H9 (cell line): ENCODE measurements around the gene RPL29. TPM values are rescaled to one million over a fixed set of nuclear protein-coding genes. Genes with fewer than 3 reads are reported as not detected.

Experiments
- DNase-seq: peaks from one replicate; pipeline ENCODE4 v3.0.0-alpha.2; 2017
- H2AFZ ChIP-seq: one replicate; pipeline ENCODE4 v1.6.1; 2013; ENCODE audit warnings: mild to moderate bottlenecking, low read length, control low read depth, moderate library complexity
- H2AK5ac ChIP-seq: 2 replicates; pipeline ENCODE4 v1.6.1; 2013; ENCODE audit warnings: low read length, control low read depth, mixed read lengths; ENCODE audit not compliant: insufficient read length
- H2BK120ac ChIP-seq: one replicate; pipeline ENCODE4 v1.6.1; 2013; ENCODE audit warnings: low read depth, mild to moderate bottlenecking, low read length, control low read depth, inconsistent platforms; ENCODE audit not compliant: poor library complexity, severe bottlenecking
- H2BK12ac ChIP-seq: 2 replicates; pipeline ENCODE4 v1.6.1; 2013; ENCODE audit warnings: low read length, control low read depth, mixed read lengths, low read depth; ENCODE audit not compliant: insufficient read length
- H2BK15ac ChIP-seq: 2 replicates; pipeline ENCODE4 v1.6.1; 2013; ENCODE audit warnings: low read depth, low read length, control low read depth
- H2BK20ac ChIP-seq: one replicate; pipeline ENCODE4 v1.6.1; 2013; ENCODE audit warnings: low read depth, mild to moderate bottlenecking, low read length, control low read depth, inconsistent platforms; ENCODE audit not compliant: poor library complexity, severe bottlenecking
- H2BK5ac ChIP-seq: 2 replicates; pipeline ENCODE4 v1.6.1; 2013; ENCODE audit warnings: low read length, control low read depth, mixed read lengths; ENCODE audit not compliant: insufficient read length
- H3K14ac ChIP-seq: 2 replicates; pipeline ENCODE4 v1.6.1; 2013; ENCODE audit warnings: low read length, control low read depth; ENCODE audit not compliant: insufficient read depth
- H3K18ac ChIP-seq: 2 replicates; pipeline ENCODE4 v1.6.1; 2013; ENCODE audit warnings: low read depth, mild to moderate bottlenecking, mixed read lengths, low read length, control low read depth; ENCODE audit not compliant: insufficient read length
- H3K23ac ChIP-seq: 2 replicates; pipeline ENCODE4 v1.6.1; 2013; ENCODE audit warnings: low read length, control low read depth, mixed read lengths, low read depth; ENCODE audit not compliant: insufficient read length
- H3K23me2 ChIP-seq: 2 replicates; pipeline ENCODE4 v1.6.1; 2013; ENCODE audit warnings: low read depth, mild to moderate bottlenecking, mixed read lengths, low read length, control low read depth; ENCODE audit not compliant: insufficient read length, poor library complexity, severe bottlenecking
- H3K27ac ChIP-seq: 2 replicates; pipeline ENCODE4 v1.5.1; 2013; ENCODE audit warnings: low read length, control low read depth, mixed read lengths, low read depth; ENCODE audit not compliant: insufficient read length
- H3K27me3 ChIP-seq: 2 replicates; pipeline ENCODE4 v1.6.1; 2013; ENCODE audit warnings: low read length, control low read depth, inconsistent platforms; ENCODE audit not compliant: insufficient read depth
- H3K4ac ChIP-seq: 2 replicates; pipeline ENCODE4 v1.6.1; 2013; ENCODE audit warnings: low read depth, mild to moderate bottlenecking, control low read depth, inconsistent platforms, low read length, moderate library complexity
- H3K4me1 ChIP-seq: 2 replicates; pipeline ENCODE4 v1.6.1; 2013; ENCODE audit warnings: low read length, control low read depth, inconsistent platforms; ENCODE audit not compliant: insufficient read depth
- H3K4me2 ChIP-seq: 2 replicates; pipeline ENCODE4 v1.6.1; 2013; ENCODE audit warnings: low read length, control low read depth, mixed read lengths; ENCODE audit not compliant: insufficient read length, insufficient read depth
- H3K56ac ChIP-seq: 2 replicates; pipeline ENCODE4 v1.6.1; 2013; ENCODE audit warnings: low read depth, mild to moderate bottlenecking, mixed read lengths, low read length, control low read depth; ENCODE audit not compliant: insufficient read length
- H3K79me1 ChIP-seq: 2 replicates; pipeline ENCODE4 v1.6.1; 2013; ENCODE audit warnings: low read depth, mild to moderate bottlenecking, moderate library complexity, low read length, control low read depth, inconsistent platforms; ENCODE audit not compliant: insufficient read depth, poor library complexity, severe bottlenecking
- H3K79me2 ChIP-seq: 2 replicates; pipeline ENCODE4 v1.6.1; 2013; ENCODE audit warnings: low read length, control low read depth, inconsistent platforms; ENCODE audit not compliant: insufficient read depth
- H3K9ac ChIP-seq: 2 replicates; pipeline ENCODE4 v1.6.1; 2013; ENCODE audit warnings: low read length, control low read depth, mixed read lengths; ENCODE audit not compliant: insufficient read length; ENCODE audit errors: extremely low read depth
- H3K9me3 ChIP-seq: one replicate; pipeline ENCODE4 v1.6.1; 2013; ENCODE audit warnings: low read depth, low read length, inconsistent platforms; ENCODE audit not compliant: control insufficient read depth
- H3T11ph ChIP-seq: one replicate; pipeline ENCODE4 v1.6.1; 2013; ENCODE audit warnings: mild to moderate bottlenecking, low read length, control low read depth, inconsistent platforms
- H4K20me1 ChIP-seq: one replicate; pipeline ENCODE4 v1.6.1; 2013; ENCODE audit not compliant: control insufficient read depth, insufficient read length, insufficient read depth
- H4K5ac ChIP-seq: 2 replicates; pipeline ENCODE4 v1.6.1; 2013; ENCODE audit warnings: low read depth, mild to moderate bottlenecking, mixed read lengths, low read length, control low read depth; ENCODE audit not compliant: insufficient read length
- H4K8ac ChIP-seq: replicated peaks from 2 replicates; pipeline ENCODE4 v1.6.1; 2013; ENCODE audit warnings: low read length, control low read depth, mixed read lengths, low read depth; ENCODE audit not compliant: insufficient read length
- H4K91ac ChIP-seq: 2 replicates; pipeline ENCODE4 v1.6.1; 2013; ENCODE audit warnings: low read depth, mild to moderate bottlenecking, moderate library complexity, mixed read lengths, low read length, control low read depth; ENCODE audit not compliant: insufficient read length
- H3K27ac Mint-ChIP-seq, 3 experiments: 2 replicates in 2 of 3; 3 replicates in 1 of 3; pipeline ENCODE4 v1.8.0; 2020 to 2021; ENCODE audit warnings: mixed read lengths in 3 of 3, mild to moderate bottlenecking in 1 of 3, moderate library complexity in 1 of 3
- H3K27me3 Mint-ChIP-seq: 2 replicates; pipeline ENCODE4 v1.8.0; 2021; ENCODE audit warnings: low read depth, mild to moderate bottlenecking, moderate library complexity, mixed read lengths
- H3K36me3 Mint-ChIP-seq, 3 experiments: 2 replicates in 2 of 3; 3 replicates in 1 of 3; pipeline ENCODE4 v1.8.0; 2020 to 2021; ENCODE audit warnings: low read depth in 3 of 3, mixed read lengths in 3 of 3; ENCODE audit not compliant: insufficient read depth in 1 of 3
- H3K4me1 Mint-ChIP-seq, 2 experiments: 2 replicates each; pipeline ENCODE4 v1.8.0; 2020; ENCODE audit warnings: mixed read lengths in 2 of 2
- H3K4me3 Mint-ChIP-seq, 2 experiments: 2 replicates in 1 of 2; 3 replicates in 1 of 2; pipeline ENCODE4 v1.8.0; 2020 to 2021; ENCODE audit warnings: mild to moderate bottlenecking in 2 of 2, mixed read lengths in 2 of 2, moderate library complexity in 1 of 2
- H3K9me3 Mint-ChIP-seq, 2 experiments: 2 replicates in 1 of 2; 3 replicates in 1 of 2; pipeline ENCODE4 v1.8.0; 2020; ENCODE audit warnings: mild to moderate bottlenecking in 2 of 2, mixed read lengths in 2 of 2, moderate library complexity in 1 of 2
- CTCF ChIP-seq: fragments of 200-600 bp; sonication (generic); conservative IDR thresholded peaks from 3 replicates; pipeline ENCODE4 v1.8.0; 2021; ENCODE audit warnings: antibody characterized with exemption, mild to moderate bottlenecking
- WGBS: extraction: QIAGEN DNeasy Blood & Tissue Kit; methylation state at CpG from one replicate; pipeline ENCODE4 v1.1.7; 2013; ENCODE audit warnings: missing lambda C conversion rate, low lambda C conversion rate, mixed read lengths; ENCODE audit not compliant: insufficient read length; ENCODE audit errors: extremely low coverage; 5-methylcytosine and 5-hydroxymethylcytosine counted together
- total RNA-seq: library from RNA; stranded (reverse); gene quantifications from 2 replicates; pipeline ENCODE4 v1.2.1, GENCODE V29; 2021

The RPL29 gene
- total RNA-seq, 1 experiment from 2014 or later = 1,592 TPM

GRCh38 chr3:52039426-52039825 is 43.7 kb upstream of the RPL29 start:
- Histone ChIP-seq H4K8ac (no peak overlapping the region), H2BK15ac (no peak overlapping the region), H3K56ac (no peak overlapping the region), H4K5ac (no peak overlapping the region), H4K20me1 (no peaks in the 10 kb centered on the region), H3K14ac (no peak overlapping the region), H2BK12ac (no peak overlapping the region), H3T11ph (no peak overlapping the region), H3K4me1 (no peaks in the 10 kb centered on the region), H2BK20ac (no peak overlapping the region), H3K79me2 (no peaks in the 10 kb centered on the region), H3K23me2 (no peaks in the 10 kb centered on the region), H2AFZ (no peak overlapping the region), H3K4ac (no peak overlapping the region), H2AK5ac (no peak overlapping the region), H4K91ac (no peak overlapping the region), H3K79me1 (no peaks in the 10 kb centered on the region), H3K23ac (no peak overlapping the region), H3K18ac (no peak overlapping the region), H3K4me2 (no peak overlapping the region), H3K27ac (no peak overlapping the region), H3K27me3 (no peaks in the 10 kb centered on the region), H3K9me3 (no peaks in the 10 kb centered on the region), H2BK120ac (no peak overlapping the region), H3K9ac (no peak overlapping the region), H2BK5ac (no peak overlapping the region)
- Mint-ChIP-seq H3K9me3 (no peaks in the 10 kb centered on the region), H3K27me3 (peaks cover 2% of the 10 kb centered on the region), H3K4me3 (no peak overlapping the region), H3K27ac (peak overlapping the region in 1 of 3 experiments; percentile 89; a peak in 2 of 7 replicates), H3K4me1 (peaks cover 3 to 14% of the 10 kb centered on the region in 2 experiments; a peak in 3 of 4 replicates), H3K36me3 (no peaks in the 10 kb centered on the region)
- no CpG with 5 or more reads among the region's 4 CpGs for WGBS
- no peak for TF ChIP-seq CTCF
- DNase-seq = no peak
